OCI-M1 (cell line): ENCODE measurements around the gene GJB4.

ENCODE experiments used
- DNase-seq: peaks from one replicate; lab custom pipeline; 2025; lab: John Stamatoyannopoulos, UW

The GJB4 gene

DNA sequence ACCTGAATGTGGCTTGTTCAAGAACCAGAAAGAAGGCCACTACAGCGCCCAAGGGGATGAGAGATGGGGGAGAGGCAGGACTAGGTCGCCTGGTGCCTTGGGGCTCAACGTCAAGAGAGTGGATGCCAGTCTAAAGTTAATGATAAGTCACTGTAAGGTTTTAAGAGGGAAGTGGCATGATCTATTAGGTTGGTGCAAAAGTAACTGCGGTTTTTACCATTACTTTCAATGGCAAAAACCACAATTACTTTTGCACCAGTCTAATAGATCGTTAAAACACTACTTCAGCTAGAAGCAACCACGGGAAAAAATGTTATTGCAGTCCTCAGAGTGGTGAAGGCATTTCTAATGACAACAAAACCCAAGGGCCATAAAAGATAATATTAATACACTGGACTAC is 18.8 kb downstream of the GJB4 start:
- DNase-seq, result no peak

DNA sequence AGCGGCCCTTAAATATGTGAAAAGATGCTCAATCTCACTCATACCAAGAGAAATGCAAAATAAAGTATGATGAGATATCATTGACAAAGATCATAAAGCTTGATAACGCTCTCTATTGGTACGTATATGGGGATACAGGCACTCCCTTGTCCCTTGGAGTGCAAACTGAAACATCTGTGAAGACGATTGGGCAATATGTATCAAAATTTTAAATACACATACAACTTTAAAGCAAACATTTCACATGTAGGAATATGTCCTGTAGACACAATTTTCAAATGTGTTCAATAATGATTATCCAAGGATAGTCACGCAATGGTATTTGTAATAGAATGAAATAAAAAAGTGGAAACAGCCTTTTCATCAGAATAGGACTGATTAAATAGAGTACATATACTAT is 19.5 kb downstream of the GJB4 start:
- no peak for DNase-seq

DNA sequence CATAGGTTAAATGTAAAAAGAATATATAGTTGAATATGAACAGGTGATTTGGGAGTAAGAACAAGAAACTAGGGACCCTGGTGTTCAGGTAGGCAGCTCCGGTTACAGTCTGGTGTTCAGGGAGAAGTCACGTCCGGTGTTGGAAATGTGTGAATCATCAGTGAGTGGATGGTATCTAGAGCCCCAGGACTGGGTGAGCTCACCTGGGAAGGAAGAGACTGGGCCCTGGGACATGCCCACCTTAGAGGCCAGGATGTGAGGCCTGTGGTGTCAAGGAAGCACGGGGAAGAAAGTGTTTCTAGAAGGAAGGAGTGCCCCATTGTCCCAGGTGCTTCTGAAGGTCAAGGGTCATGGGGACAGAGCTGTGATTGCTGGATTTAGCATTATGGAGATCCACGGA is 20.0 kb downstream of the GJB4 start:
- no peak for DNase-seq

DNA sequence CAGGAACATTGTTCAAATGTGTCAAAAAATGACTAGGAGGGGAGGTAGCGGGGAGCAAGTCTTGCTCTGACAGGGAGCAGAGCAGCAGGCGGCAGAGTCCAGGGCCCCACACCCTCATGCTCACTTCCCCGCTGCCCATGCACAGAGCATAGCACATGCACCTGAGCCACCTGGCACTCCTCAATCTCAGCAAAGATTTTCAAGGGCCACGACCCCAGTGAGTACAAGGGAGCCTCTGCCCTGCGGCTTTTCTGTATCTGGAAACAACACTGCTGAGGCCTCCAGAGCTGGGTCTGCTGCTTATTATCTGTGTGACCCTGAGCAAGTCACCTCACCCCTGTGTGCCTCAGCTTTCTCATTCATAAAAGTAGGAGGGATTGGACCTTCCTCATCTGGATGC is 20.4 kb downstream of the GJB4 start:
- DNase-seq, result no peak

DNA sequence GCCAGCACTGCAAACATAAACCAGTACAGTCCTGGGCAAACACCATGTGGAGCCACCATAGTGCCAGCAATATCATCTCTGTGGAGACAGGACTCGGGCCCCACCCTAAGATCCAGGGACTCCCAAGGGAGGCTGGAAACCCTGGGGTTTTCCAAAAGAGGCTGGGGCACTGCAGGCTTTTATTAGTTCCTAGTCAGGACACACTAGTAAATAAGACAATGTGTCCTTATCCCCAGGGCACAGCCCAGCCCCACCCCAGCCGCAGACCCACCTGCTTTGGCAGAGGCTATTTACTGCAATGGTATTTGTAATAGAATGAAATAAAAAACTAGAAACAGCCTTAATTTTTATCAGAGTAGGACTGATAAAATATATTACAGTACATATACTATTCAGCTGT is 21.0 kb downstream of the GJB4 start:
- no peak for DNase-seq

DNA sequence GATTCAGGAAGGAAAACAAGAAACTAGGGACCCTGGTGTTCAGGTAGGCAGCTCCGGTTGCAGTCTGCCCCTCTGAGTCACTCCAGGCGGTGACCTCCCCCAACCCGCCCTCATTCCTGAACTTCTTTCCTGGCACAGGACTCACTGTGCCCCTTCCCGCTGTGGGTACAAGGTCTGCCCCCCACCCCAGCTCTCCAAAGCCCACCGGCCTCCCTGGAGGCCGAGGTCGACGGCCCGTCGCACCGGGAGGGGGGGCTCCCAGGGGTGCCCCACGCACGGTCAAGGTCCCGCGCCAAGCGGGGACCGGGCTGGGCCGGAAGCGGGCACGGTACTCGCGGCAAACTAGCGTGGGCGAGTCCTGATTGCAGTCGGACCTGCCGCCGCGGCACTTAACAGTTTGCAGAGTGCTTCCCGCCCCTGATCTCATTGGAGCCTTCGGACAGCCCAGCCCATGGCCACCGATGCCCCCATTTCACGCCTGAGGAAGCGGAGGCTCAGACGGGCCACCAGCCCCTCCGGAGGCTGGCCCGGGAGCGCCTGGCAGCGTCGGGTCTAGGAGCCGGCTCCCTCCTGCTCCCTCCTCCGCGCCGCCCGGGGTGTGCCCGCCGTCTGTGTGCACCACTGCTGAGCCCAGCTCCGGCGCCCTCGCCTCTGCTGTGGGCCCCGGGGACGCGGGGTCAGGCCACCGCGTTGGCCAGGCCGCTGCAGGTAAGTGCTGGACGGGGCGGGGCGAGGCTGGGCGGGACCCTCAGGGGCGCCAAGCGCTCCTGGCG is 21.7 kb downstream of the GJB4 start, which contains the start of gene GJB3:
Gene GJB3, plus strand, starts transcription at position 144 of the 773 bp plus-strand sequence. CDS start 3,549 bp downstream, outside the sequence.
- no peak for DNase-seq

DNA sequence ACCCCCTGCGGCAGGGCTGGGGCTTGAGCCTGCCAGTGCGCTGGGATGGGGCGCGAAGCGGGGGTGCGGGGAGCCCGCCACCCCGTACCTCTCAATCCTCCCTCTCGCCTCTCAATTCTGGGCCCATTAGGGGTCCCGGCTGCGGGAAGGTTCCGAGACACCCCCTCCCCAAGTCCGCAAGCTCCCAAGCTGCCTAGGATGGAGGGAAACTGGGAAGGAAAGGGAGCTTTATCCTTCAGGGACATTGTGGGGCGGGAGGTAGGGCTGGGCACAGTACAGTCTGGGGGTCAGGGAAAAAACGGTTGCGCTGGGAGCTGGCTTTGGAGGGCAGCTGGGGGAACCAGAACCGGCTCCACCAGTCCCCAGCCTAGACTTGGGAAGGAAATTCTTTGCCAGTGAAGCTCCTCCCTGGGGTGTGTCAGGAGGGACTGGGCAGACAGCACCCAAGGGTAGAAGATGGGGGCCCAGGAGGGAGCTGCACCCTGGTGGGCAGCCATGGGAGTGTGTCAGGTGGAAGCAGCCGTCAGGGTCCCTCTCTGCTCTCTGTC is 22.4 kb downstream of the GJB4 start:
- no peak for DNase-seq

DNA sequence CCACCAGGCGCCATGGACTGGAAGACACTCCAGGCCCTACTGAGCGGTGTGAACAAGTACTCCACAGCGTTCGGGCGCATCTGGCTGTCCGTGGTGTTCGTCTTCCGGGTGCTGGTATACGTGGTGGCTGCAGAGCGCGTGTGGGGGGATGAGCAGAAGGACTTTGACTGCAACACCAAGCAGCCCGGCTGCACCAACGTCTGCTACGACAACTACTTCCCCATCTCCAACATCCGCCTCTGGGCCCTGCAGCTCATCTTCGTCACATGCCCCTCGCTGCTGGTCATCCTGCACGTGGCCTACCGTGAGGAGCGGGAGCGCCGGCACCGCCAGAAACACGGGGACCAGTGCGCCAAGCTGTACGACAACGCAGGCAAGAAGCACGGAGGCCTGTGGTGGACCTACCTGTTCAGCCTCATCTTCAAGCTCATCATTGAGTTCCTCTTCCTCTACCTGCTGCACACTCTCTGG is 25.2 kb downstream of the GJB4 start:
- DNase-seq, result no peak

DNA sequence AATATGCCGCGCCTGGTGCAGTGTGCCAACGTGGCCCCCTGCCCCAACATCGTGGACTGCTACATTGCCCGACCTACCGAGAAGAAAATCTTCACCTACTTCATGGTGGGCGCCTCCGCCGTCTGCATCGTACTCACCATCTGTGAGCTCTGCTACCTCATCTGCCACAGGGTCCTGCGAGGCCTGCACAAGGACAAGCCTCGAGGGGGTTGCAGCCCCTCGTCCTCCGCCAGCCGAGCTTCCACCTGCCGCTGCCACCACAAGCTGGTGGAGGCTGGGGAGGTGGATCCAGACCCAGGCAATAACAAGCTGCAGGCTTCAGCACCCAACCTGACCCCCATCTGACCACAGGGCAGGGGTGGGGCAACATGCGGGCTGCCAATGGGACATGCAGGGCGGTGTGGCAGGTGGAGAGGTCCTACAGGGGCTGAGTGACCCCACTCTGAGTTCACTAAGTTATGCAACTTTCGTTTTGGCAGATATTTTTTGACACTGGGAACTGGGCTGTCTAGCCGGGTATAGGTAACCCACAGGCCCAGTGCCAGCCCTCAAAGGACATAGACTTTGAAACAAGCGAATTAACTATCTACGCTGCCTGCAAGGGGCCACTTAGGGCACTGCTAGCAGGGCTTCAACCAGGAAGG is 25.8 kb downstream of the GJB4 start:
- DNase-seq, result no peak

DNA sequence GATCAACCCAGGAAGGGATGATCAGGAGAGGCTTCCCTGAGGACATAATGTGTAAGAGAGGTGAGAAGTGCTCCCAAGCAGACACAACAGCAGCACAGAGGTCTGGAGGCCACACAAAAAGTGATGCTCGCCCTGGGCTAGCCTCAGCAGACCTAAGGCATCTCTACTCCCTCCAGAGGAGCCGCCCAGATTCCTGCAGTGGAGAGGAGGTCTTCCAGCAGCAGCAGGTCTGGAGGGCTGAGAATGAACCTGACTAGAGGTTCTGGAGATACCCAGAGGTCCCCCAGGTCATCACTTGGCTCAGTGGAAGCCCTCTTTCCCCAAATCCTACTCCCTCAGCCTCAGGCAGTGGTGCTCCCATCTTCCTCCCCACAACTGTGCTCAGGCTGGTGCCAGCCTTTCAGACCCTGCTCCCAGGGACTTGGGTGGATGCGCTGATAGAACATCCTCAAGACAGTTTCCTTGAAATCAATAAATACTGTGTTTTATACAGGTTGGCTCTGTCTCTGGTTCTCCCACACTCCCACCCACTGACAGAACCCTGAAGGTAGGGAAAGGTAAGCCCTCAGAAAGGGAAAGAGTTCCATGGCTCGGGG is 26.4 kb downstream of the GJB4 start:
- DNase-seq, result no peak

DNA sequence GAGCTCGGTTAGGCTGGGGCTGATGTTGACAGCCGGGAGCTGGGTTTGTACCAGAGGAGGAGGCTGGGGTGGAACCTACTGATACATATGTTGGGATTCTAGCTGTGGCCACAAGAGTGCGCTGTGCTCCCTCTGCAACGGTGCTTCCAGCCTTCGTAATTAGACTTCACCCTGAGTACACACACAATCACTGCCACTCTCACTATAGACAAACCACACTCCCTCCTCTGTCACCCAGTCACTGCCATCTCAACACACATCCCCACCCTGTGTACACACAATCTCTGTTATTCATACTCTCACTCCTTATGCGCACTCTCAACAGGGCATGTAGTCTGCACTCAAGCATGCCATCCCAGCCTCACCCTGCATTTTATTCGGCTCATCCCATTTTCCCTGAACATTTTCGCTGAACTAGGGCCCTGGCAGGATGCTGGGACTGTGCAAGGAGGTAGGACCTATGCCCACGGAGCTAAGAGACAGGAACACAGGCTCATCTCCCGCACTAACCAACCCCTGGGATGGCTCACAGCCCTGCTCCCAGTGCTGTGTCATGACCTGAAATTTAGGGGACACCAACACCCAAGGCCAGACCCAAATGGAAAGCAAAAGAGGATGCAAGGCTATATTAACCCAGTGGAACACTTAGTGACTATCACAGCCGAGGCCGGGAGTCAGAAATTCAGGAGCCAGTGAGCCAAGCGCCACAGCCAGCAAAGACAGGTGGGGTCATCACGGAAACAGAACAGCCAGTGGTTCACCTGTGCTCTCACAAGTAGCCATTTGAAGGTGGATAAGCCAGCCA is 27.2 kb downstream of the GJB4 start:
- peak; percentile 84 for DNase-seq

DNA sequence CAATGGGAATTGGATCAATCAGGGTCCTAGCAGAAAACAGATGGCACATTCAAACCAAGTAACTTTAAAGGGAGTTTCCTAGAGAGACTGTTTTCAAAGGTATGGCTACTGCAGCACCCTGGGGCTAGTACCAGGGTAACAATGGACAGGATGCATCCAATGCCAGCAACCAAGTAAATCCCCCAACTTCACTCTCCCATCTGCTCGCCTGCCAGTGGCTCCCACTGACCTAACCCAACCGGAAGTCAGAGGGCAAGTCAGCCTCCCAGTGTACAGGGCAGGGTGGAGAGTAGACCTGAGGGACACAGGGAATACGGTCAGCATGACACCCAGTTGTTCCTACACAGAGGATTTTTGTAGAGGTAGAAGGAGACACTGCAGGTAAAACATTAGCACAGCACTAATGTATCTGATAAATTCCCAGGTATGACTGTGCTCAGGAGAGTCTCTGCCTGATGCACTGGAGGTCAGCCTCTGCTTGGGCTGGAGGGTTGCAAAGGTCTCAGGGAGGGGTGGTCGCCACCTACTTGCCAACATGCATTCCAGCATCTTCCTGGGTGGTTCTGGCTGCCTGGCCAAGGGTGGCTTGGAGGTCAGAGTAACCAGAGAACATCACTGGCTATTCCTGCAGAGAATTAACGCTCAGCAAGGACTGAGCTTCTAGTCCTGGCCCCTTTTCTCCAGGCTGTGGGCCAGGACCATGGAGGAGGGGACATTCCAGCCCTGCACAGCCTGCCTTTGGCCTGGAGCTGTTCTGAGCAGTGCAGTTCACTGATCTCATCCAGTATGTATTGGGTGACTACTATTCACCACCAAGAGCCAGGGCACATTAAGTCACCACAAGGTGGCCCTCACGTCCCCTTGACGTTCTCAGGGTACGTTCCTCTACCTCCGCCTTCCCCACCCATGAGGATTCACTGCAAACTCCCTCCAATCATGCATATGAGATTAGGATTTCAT is 28.2 kb downstream of the GJB4 start:
- DNase-seq, result peak; percentile 54

DNA sequence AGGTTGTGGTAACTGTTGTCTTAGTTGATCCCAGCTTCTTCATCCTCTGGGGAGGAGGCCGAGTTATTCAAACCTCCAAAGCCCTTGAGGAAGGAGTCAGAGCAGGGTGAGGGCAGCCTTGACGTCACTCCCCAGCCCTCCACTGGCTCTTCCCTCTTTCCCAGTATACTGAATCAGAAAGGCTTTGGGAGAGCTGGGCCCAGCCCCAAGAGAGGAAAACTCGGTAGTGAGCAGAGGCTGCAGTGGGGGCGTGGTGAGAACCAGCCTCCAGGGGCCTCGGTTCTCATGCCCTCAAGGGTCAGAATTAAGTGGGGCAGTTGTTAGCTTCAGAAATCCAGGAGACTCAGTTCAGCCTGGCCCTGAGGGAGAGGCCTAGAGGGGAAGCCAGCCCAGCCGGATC is 31.4 kb downstream of the GJB4 start:
- no peak for DNase-seq

DNA sequence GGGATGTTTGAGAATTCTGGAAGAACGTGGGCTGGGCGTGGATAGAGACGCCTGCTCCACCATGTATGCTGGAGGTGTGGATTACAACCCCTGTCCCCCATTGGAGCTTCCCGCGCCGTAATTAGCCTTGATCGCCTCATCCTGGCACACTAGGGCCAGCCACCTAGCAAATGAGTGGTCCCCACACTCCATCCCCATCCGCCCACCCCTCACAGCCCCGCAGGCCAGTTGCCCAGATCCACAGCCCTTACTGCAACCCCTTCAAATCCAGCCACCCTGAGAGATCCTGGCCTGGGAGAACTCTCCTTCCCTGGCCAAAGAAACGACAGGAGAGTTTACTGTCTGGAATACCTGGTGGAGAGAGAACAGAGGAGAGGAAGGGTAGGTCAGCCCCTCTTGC is 32.9 kb downstream of the GJB4 start:
- no peak for DNase-seq

DNA sequence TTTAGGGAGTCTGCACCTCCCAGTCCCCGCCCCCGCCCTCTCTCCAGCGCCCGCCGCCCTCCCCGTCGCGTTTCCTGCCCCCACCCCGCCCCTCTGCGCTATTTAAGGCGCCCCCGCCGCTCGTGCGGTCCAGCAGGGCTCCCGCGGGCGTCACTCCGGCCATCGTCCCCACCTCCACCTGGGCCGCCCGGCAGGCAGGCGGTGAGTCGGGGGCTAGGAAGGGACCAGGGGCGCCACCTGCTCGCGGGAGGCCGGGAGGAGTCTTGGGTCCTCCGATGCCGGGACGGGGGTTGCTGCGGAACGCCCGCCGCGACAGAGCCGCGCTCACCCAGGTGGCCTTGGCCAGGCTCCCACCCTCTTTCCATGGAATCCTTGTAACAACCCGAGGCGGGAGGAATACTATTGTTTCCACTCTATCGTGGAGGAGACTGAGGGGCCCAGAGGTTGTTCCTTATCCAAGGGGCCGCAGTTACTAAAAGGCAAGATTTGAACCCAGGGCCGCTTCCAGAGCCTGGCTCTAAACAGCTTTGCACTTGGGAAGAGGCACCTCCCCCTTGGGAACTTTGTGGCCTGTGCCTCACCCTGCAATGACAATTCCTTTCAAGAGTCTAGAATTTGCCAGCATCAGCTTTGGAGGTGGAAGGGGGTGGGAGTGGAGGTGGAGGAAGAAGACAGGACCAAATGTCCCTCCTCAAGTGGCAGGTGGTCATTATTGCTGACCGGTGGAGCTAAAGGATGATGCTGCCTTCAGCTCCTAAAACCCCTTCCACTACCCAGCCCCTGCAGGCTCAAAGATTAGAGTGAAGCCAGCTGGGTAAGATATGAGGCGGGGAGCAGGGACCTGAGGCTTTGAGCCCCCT is 33.6 kb downstream of the GJB4 start, which contains the start of gene GJA4:
Gene GJA4, plus strand, starts transcription at position 132 of the 860 bp plus-strand sequence. CDS start 1,215 bp downstream, outside the sequence.
- DNase-seq, result no peak

DNA sequence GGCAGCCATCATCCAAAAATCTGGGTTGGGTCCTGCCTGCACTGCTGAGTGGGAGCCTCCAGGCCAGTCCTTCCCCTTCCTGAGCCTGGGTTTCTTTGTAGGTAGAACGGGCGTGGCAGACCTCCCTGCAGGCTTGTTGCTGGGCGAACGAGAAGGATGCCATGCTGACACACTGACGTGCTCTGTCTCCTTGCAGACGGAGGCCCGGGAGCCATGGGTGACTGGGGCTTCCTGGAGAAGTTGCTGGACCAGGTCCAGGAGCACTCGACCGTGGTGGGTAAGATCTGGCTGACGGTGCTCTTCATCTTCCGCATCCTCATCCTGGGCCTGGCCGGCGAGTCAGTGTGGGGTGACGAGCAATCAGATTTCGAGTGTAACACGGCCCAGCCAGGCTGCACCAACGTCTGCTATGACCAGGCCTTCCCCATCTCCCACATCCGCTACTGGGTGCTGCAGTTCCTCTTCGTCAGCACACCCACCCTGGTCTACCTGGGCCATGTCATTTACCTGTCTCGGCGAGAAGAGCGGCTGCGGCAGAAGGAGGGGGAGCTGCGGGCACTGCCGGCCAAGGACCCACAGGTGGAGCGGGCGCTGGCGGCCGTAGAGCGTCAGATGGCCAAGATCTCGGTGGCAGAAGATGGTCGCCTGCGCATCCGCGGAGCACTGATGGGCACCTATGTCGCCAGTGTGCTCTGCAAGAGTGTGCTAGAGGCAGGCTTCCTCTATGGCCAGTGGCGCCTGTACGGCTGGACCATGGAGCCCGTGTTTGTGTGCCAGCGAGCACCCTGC is 34.7 kb downstream of the GJB4 start:
- DNase-seq, result no peak

DNA sequence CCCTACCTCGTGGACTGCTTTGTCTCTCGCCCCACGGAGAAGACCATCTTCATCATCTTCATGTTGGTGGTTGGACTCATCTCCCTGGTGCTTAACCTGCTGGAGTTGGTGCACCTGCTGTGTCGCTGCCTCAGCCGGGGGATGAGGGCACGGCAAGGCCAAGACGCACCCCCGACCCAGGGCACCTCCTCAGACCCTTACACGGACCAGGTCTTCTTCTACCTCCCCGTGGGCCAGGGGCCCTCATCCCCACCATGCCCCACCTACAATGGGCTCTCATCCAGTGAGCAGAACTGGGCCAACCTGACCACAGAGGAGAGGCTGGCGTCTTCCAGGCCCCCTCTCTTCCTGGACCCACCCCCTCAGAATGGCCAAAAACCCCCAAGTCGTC is 35.2 kb downstream of the GJB4 start:
- no peak for DNase-seq

DNA sequence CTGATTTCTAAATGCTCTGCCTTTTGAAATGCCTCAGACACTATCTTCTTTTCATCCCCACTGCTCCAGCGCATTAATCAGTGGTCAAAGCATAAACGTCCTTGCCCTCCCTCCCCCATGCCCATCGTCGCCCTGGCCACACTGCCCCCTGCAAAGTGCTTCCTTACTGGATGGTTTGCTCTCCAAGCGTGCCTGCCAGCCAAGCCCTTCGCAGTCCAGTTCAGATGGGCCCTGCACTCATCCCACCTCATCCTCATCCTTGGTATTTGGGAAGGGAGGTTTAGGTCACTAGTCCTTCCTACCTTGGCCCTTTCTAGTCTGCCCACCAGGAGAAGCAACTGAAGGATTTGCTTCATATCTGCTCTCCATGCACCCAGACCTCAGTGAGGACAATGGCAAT is 36.4 kb downstream of the GJB4 start:
- no peak for DNase-seq

DNA sequence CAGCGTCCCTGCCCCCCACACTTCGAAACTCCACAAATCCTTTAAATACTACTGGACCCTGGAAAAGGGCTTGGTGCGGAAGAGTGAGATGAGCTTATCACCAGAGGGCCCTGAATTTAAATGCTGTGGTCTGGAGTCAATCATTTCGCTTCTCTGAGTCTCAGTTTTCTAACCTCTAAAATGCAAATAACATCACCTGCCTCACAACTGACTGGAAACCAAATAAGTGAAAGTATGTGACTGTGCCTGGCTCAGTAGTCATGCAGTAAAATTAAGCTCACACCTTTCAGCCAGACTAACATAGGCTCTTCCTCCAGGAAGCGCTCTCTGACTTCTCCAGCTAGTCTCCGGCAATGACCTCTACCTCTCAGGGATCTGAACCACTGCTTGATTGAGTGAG is 37.5 kb downstream of the GJB4 start:
- peak; percentile 29 for DNase-seq
